Mesodermal cell (in vitro differentiated cells): Measurements from ENCODE around the gene ITGB3.

Experiments
- H3K27ac ChIP-seq: 2 replicates; pipeline ENCODE4 v1.7.0; 2013; ENCODE audit warnings: mild to moderate bottlenecking, low read depth, low read length, moderate library complexity; ENCODE audit not compliant: severe bottlenecking
- H3K36me3 ChIP-seq: 2 replicates; pipeline ENCODE4 v1.7.1; 2013; ENCODE audit warnings: mild to moderate bottlenecking, low read length, moderate library complexity; ENCODE audit not compliant: control insufficient read depth, insufficient read depth
- H3K4me1 ChIP-seq: one replicate; pipeline ENCODE4 v1.7.1; 2013; ENCODE audit warnings: mild to moderate bottlenecking, low read length; ENCODE audit not compliant: insufficient read depth, control insufficient read depth, poor library complexity, severe bottlenecking
- H3K4me3 ChIP-seq: 2 replicates; pipeline ENCODE4 v1.7.0; 2013; ENCODE audit warnings: low read length, control low read depth, mild to moderate bottlenecking; ENCODE audit not compliant: insufficient read depth, poor library complexity, severe bottlenecking; ENCODE audit errors: extremely low read depth
- H3K9me3 ChIP-seq: 2 replicates; pipeline ENCODE4 v1.7.1; 2013; ENCODE audit warnings: mild to moderate bottlenecking, low read length, moderate library complexity; ENCODE audit not compliant: control insufficient read depth
- WGBS, 2 experiments: methylation state at CpG; one replicate each; pipeline ENCODE4 v1.1.5; 2013; ENCODE audit warnings: missing lambda C conversion rate in 2 of 2; ENCODE audit not compliant: insufficient coverage in 2 of 2; 5-methylcytosine and 5-hydroxymethylcytosine counted together

Gene ITGB3

DNA sequence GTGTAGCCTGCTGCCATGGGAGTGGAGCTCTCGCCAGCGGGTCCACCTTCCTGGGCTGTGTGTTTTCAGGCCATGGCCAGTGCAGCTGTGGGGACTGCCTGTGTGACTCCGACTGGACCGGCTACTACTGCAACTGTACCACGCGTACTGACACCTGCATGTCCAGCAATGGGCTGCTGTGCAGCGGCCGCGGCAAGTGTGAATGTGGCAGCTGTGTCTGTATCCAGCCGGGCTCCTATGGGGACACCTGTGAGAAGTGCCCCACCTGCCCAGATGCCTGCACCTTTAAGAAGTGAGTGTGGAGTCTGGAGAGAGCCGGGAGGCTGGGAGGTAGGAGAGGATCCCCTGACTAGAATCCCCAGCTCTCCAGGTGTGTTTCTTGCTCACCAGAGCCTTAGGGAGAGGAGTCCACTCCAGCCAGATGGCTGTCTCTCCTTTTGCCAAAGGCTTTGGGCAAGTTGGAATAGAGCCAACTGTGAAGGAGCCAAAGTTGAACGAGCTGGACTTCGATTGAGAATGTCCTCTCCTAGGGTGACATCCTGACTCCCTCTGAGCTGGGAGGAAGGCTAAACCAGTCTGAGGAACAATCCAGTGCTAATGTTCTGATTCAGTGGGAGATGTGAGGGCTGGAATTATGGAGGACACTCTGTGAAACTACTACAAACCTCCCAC lies 45.7 kb downstream of the ITGB3 start:
- whole genome bisulfite sequencing, 2 experiments = 90 to 92% methylated on average over 11 to 12 of the region's 13 CpGs

DNA sequence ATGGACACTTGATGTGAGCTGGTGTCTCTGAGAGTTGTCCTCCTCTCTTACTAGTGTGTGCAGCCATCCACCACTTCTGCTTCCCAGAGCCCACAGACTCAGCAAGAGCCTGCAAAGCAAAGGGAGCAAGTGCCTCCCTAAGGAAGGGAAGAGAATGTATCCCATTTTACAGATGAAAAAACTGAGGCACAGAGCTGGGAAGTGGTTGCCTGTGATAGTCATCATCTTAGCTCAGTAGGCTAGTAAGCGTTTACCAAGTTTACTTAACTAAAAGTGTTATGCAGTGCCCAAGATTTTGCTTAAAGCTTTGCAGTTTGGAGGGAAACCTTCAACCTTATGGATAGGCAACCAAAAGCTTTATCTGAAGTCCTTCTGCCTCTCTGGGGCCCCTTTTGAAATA lies 47.1 kb downstream of the ITGB3 start:
- Histone ChIP-seq H3K36me3 (no peaks in the 10 kb centered on the region), H3K27ac (no peak overlapping the region), H3K4me3 (no peak overlapping the region), H3K4me1 (peaks cover 5% of the 10 kb centered on the region), H3K9me3 (no peaks in the 10 kb centered on the region)
- 89 to 100% methylated on average over 1 of the region's 1 CpG for WGBS, 2 experiments

More for the DNA sequence above, 45.7 kb downstream of the ITGB3 start:
- H3K9me3 ChIP-seq = no peaks in the 10 kb centered on the region
- no peaks in the 10 kb centered on the region for H3K4me1 ChIP-seq
- H3K27ac ChIP-seq = no peak overlapping the region
- no peak overlapping the region for H3K4me3 ChIP-seq
- no peaks in the 10 kb centered on the region for H3K36me3 ChIP-seq

DNA sequence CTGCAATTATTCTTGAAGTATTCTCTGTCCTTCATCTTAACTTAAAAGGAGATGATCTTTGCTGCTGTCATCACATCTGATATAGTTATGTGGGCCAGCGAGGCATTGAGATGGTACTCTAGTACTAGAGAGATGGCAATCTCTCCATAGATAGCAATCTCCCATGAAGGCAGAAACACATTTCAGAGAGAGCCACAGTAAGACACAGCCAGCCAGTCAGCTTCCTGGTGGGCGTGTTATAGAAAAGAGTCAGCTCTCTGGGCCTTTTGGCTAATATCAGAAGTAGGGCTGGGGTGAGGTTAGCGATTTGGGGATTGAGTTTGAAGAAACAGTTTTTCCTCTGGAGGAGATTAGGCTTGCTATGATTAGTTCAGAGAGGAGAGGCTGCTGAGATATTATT lies 47.5 kb downstream of the ITGB3 start:
- WGBS, 2 experiments = 100% methylated on average over 1 to 2 of the region's 3 CpGs
- Histone ChIP-seq H3K36me3 (no peaks in the 10 kb centered on the region), H3K4me3 (no peak overlapping the region)

DNA sequence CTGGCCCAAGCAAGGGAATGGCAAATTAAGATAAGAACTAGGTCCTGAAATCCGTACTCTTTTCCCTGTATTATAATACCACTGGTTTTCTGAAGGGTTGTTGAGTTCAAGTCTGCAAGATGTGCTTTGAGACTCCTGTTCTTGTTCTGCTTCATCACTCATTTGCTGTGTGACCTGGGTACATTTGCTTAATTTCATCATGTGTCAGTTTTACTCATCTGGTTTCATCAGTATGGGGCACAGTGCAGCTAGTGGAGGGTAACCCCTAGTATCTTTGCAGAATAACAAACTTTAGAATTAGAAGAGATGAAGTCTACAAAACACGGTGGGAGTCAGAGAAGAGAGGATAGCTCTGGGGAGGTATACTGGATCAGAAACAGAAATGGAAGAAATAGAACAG lies 48.2 kb downstream of the ITGB3 start:
- peaks cover 9% of the 10 kb centered on the region for H3K4me1 ChIP-seq
- no peak overlapping the region for H3K4me3 ChIP-seq
- H3K27ac ChIP-seq = no peak overlapping the region
- WGBS, 2 experiments = 89% methylated on average over 1 of the region's 2 CpGs; no CpG with 5 or more reads in 1 of the 2 experiments
- no peaks in the 10 kb centered on the region for H3K36me3 ChIP-seq
- H3K9me3 ChIP-seq = no peaks in the 10 kb centered on the region

More for the DNA sequence above, 47.5 kb downstream of the ITGB3 start:
- H3K9me3 ChIP-seq = no peaks in the 10 kb centered on the region
- peaks cover 9% of the 10 kb centered on the region for H3K4me1 ChIP-seq
- no peak overlapping the region for H3K27ac ChIP-seq

DNA sequence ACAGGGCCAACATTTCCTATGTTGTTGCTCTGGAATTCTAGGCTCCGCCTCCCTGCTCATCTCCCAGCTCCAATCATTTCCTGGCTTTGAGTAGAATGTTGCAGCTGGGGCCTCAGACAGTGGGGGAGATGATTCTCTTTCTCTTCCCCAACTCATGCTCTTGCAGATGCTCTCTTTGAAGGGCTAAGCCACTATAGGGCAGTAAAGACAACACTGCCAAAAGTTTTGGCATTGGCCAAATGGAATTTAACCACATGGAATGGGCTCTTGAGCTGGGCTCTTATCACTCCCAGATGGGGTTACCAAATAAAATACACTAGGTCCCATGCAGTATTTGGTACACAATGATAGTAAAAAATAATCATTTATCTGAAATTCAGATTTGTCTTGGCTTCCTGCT lies 50.6 kb downstream of the ITGB3 start:
- 100% methylated on average over 1 of the region's 1 CpG; no CpG with 5 or more reads in 1 of the 2 experiments for WGBS, 2 experiments
- no peaks in the 10 kb centered on the region for H3K36me3 ChIP-seq
- peaks cover 9% of the 10 kb centered on the region for H3K4me1 ChIP-seq
- H3K27ac ChIP-seq = no peak overlapping the region
- H3K9me3 ChIP-seq = no peaks in the 10 kb centered on the region
- no peak overlapping the region for H3K4me3 ChIP-seq

DNA sequence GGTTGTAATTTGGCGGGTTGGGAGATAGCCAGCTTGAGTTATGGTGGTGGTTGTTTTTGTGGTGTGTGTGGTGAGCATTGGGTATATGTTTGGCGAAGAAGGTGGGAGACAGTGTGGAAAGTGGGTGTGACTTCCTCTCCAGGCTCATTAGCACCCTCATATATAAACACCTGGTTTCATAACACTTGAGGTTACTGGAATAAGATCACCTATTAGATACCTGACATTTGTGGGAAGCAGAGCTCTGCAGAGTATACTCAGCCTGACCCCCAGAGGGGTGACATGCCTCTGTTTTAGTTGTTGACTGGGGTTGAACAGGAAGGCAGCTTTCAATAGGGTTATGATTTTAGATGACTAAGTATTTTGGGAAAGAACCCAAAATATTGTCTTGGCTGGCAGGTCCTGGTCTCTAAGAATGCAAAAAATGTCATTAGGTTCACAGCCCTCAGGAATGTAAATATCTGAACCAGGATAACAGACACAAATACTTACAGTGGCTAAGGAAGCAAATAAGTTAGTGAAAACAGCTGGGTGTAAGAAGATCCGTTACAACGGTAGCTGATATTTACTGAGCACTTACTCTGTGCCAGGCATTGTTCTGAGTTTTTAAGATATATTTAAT lies 51.8 kb downstream of the ITGB3 start:
- no peaks in the 10 kb centered on the region for H3K36me3 ChIP-seq
- H3K4me1 ChIP-seq = peaks cover 9% of the 10 kb centered on the region
- no peak overlapping the region for H3K27ac ChIP-seq
- H3K4me3 ChIP-seq = no peak overlapping the region
- no peaks in the 10 kb centered on the region for H3K9me3 ChIP-seq
- whole genome bisulfite sequencing, 2 experiments = no CpG with 5 or more reads among the region's 4 CpGs

DNA sequence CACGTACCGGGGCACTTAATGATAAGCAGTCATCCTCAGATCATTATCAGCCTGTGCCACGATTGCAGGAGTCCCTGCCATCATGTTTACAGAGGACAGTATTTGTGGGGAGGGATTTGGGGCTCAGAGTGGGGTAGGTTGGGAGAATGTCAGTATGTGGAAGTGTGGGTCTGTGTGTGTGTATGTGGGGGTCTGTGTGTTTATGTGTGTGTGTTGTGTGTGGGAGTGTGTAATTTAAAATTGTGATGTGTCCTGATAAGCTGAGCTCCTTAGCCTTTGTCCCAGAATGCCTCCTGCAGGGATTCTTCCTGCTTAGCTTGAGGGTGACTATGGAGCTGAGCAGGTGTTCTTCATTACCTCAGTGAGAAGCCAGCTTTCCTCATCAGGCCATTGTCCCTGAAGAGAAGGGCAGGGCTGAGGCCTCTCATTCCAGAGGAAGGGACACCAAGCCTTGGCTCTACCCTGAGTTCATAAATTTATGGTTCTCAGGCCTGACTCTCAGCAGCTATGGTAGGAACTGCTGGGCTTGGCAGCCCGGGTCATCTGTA lies 56.6 kb downstream of the ITGB3 start:
- WGBS, 2 experiments = 83 to 89% methylated on average over 3 to 4 of the region's 4 CpGs
- H3K27ac ChIP-seq = no peak overlapping the region
- H3K9me3 ChIP-seq = no peaks in the 10 kb centered on the region
- H3K4me1 ChIP-seq = peaks cover 9% of the 10 kb centered on the region
- H3K36me3 ChIP-seq = no peaks in the 10 kb centered on the region
- H3K4me3 ChIP-seq = no peak overlapping the region

DNA sequence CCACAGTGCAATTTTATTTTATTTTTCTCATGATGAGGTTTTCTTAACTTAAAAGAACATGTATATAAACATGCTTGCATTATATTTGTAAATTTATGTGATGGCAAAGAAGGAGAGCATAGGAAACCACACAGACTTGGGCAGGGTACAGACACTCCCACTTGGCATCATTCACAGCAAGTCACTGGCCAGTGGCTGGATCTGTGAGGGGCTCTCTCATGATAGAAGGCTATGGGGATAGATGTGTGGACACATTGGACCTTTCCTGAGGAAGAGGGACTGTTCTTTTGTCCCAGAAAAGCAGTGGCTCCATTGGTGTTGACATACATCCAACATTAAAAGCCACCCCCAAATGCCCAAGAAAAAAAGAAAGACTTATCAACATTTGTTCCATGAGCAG lies 57.8 kb downstream of the ITGB3 start:
- Histone ChIP-seq H3K4me3 (no peak overlapping the region), H3K9me3 (no peaks in the 10 kb centered on the region), H3K27ac (no peak overlapping the region), H3K36me3 (no peaks in the 10 kb centered on the region), H3K4me1 (no peaks in the 10 kb centered on the region)

DNA sequence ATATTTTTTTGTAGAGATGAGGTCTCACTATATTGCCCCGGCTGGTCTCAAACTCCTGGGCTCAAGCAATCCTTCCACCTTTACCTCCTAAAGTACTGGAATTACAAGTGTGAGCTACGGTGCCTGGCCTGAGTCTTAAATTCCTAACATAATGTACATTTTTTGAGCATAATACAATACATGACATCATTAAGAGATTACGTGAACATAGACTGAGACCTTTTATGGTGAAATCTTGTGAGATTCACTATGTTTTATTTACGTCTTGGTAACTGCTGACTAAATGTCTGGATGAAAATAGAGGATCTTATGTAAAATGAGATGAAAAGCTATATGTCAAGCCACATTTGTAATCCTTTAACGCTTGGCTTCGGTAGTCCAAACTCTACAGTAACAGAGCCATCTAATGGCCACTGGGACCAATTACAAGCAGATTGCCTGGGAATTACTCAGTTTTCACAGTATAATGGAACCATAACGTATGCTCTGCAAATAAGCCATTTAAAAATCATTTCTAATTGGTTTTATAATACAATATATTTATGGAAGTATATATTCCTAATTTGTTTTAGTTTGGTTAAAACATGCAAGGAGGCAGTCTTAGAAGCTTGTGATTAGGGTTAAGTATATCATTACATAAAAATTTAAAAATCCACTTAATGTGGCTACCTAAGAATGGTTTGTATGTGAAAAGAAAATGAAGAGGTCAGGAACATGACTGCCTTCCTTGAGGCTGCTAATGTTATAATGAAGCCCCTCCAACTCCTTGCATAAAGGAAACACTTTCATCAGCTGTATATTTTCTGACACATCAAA lies 62.0 kb downstream of the ITGB3 start:
- Histone ChIP-seq H3K4me1 (no peaks in the 10 kb centered on the region), H3K4me3 (no peak overlapping the region), H3K36me3 (no peaks in the 10 kb centered on the region), H3K9me3 (peaks cover 2% of the 10 kb centered on the region), H3K27ac (no peak overlapping the region)
- WGBS, 2 experiments = 29 to 37% methylated on average over 4 to 5 of the region's 7 CpGs

DNA sequence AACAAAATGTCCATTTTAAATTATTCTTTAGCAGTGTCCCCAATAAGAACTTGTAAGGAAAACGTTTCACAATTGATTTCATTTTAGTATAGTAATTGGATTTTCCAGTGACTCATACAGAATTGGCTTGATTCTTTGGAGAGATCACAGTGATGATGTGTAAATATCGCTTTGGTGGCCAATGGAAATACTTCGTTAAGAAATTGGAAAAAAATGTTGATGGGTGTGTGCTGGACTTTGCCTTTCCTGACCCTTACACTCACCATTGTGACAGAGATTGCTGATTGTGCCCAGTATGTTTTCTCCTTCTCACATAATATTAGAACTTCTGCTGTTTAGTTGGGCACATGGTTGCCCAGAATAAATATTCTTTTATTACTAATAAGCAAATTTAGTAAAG lies 62.7 kb downstream of the ITGB3 start:
- Histone ChIP-seq H3K36me3 (no peaks in the 10 kb centered on the region), H3K4me3 (no peak overlapping the region), H3K9me3 (peaks cover 8% of the 10 kb centered on the region), H3K27ac (no peak overlapping the region), H3K4me1 (no peaks in the 10 kb centered on the region)
- no CpG with 5 or more reads among the region's 3 CpGs for WGBS, 2 experiments
